Measurements from ENCODE around the gene RIMKLB.
"Not testable (repeated sequence)": the region's sequence is repeated elsewhere in the genome, so short reads cannot be mapped to it uniquely, and the experiment has no call there.

Gene RIMKLB

GRCh38 chr12:8816448-8817050 is 118.8 kb downstream of the RIMKLB start:
- DNase-seq (ENCODE audit: low read depth in 2 of 3, low spot score in 1 of 3), result no peak

- DNase-seq (ENCODE audit: low read depth in 2 of 3, low spot score in 1 of 3), result no peak
Observed at GRCh38 chr12:8817856-8818255, 120.1 kb downstream of the RIMKLB start.

DNA sequence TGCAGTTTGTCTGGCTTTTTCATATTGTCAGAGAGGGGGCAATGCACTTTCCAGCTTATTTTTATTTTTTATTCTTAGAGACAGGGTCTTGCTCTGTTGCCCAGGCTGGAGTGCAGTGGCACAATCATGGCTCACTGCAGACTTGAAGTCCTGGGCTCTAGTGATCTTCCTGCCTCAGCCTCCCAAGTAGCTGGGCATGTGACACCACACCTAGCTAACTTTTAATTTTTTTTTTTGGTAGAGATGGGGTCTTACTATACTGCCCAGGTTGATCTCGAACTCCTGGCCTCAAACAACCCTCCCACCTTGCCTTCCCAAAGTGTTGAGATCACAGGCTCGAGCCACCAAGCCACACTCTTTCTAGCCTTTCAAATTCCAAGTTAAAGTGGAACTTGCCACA is 120.7 kb downstream of the RIMKLB start:
- no peak for DNase-seq (ENCODE audit: low read depth in 2 of 3, low spot score in 1 of 3)

GRCh38 chr12:8819666-8819980 is 121.8 kb downstream of the RIMKLB start:
- no peak for DNase-seq (ENCODE audit: low read depth in 2 of 3, low spot score in 1 of 3)

GRCh38 chr12:8820676-8821407 is 123.1 kb downstream of the RIMKLB start:
- not testable (repeated sequence) for DNase-seq (ENCODE audit: low read depth in 2 of 3, low spot score in 1 of 3)

- no peak for DNase-seq (ENCODE audit: low read depth in 2 of 3, low spot score in 1 of 3)
Observed at GRCh38 chr12:8821591-8821990, 123.8 kb downstream of the RIMKLB start.

- no peak for DNase-seq (ENCODE audit: low read depth in 2 of 3, low spot score in 1 of 3)
Observed at GRCh38 chr12:8822298-8822697, 124.5 kb downstream of the RIMKLB start, which contains the start of gene A2ML1. Gene A2ML1, plus strand, starts transcription at chr12:8822621. Its CDS starts 31 bp downstream, at chr12:8822652.

- DNase-seq (ENCODE audit: low read depth in 2 of 3, low spot score in 1 of 3), result no peak
Observed at GRCh38 chr12:8823565-8824300, 125.9 kb downstream of the RIMKLB start.

GRCh38 chr12:8827551-8828256 is 129.9 kb downstream of the RIMKLB start:
- DNase-seq (ENCODE audit: low read depth in 2 of 3, low spot score in 1 of 3), result no peak

DNA sequence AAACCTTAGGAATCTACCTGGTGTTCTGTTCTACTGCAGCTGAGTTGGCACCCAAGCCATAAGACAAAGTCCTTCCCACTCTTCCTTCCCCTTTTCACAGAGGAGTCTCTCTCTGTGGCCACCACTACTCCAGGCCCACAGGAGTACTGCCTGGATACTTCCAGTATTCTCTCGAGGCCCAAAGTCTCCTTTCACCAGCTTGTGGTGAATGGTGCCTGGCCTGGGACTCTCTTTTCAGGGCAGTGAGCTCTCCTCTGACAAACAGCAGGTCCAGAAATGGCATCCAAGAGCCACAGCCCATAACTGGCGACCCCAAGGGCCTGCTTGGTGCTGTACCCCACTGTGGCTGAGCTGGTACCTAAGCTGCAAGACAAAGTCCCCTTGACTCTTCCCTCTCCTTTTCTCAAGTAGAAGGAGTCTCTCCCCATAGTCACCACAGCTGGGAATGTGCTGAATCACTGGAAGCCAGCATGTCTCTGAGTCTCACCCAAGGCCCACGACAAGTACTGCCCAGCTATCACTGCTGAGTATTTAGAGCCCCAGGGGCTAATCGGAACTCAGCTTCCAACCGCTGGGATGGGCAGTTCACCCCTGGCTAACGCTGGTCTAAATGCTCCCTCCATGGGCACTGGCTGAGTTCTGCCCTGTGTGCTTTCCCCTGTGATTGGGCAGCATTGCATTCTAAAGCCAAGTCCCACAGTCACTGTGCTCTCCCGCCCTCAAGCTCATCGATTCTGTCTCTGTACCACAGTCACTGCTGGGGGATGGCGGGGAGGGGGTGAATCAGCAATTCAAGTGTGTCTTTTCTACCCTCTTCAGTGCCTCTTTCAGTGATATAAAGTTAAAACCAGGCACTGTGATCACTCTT is 130.7 kb downstream of the RIMKLB start:
- DNase-seq (ENCODE audit: low read depth in 2 of 3, low spot score in 1 of 3), result no peak

DNA sequence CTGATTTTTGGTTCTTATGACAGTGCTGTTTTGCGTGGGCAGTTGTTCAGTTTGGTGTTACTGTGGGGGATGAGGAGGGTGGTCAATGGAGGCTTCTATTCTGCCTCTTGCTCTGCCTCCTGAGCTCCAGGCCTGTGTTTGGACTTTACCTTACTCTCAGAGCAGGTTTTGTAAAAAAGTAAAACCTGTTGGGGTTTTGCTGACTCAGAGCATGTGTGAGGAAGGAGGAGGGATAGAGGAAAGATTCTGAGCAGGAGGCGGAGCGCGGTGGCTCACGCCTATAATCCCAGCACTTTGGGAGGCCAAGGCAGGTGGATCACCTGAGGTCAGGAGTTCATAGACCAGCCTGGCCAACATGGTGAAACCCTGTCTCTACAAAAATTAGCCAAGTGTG is 131.3 kb downstream of the RIMKLB start:
- DNase-seq (ENCODE audit: low read depth in 2 of 3, low spot score in 1 of 3), result no peak

DNA sequence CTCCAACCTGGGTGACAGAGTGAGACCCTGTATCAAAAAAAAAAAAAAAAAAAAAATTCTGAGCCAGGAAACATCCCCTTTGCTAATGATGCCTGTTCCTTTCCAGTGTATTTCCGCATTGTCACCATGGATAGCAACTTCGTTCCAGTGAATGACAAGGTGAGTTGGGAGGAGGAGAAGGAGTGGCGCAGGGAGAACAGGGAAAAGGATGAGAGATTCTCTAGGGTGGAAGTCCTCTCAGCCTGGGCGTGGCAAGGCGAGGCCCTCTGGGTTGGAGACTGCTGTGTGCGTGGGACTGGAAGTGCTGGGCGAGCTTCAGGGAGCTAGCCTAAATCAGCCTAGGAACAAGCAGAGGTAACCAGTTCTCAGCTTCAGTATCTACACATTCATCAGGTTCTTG is 131.8 kb downstream of the RIMKLB start:
- DNase-seq (ENCODE audit: low read depth in 2 of 3, low spot score in 1 of 3), result no peak

- no peak for DNase-seq (ENCODE audit: low read depth in 2 of 3, low spot score in 1 of 3)
Observed at GRCh38 chr12:8831116-8831515, 133.3 kb downstream of the RIMKLB start.

DNA sequence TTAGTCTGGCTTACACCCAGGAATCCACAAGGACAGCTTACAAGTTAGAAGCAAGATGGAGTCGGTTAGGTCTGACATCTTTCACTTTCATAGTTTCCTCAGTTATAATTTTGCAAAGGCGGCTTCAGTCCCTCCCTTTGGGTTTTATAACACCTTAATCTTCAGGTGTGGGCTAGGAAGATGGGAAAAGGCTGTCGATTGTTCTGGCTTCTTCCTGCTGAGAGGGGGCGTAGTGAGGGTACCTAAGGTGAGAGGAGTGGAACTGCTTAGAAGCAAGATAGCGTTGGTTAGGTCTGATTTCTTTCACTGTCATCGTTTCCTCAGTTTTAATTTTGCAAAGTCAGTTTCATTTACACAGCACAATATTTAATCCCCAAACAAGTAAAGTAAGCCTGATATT is 134.7 kb downstream of the RIMKLB start:
- DNase-seq (ENCODE audit: low read depth in 2 of 3, low spot score in 1 of 3), result no peak

Data from stimulated activated CD4-positive, alpha-beta T cell treated with anti-CD3 and anti-CD28 coated beads, Interleukin-12 subunit alpha, Interleukin-12 subunit beta, amount 100 ng/mL, for 48 hours (primary cell).